Measurements from ENCODE around the gene ZNF480.
"Not testable (repeated sequence)": the region's sequence is repeated elsewhere in the genome, so short reads cannot be mapped to it uniquely, and the experiment has no call there.

ZNF480 gene

GRCh38 chr19:52336791-52337381, 39.9 kb downstream of the ZNF480 start:
- peaks cover 4% of the 10 kb centered on the region for H3K36me3 ChIP-seq (ENCODE audit: control insufficient read depth, insufficient read depth, low read length)
- 25 to 29% methylated on average over 3 to 4 of the region's 9 CpGs for WGBS, 2 experiments (ENCODE audit: insufficient coverage in 2 of 2)
- H3K4me3 ChIP-seq (ENCODE audit: extremely low read depth, insufficient read depth, low read length, poor library complexity, severe bottlenecking): peak overlapping the region; percentile 79
- no peaks in the 10 kb centered on the region for H3K4me1 ChIP-seq (ENCODE audit: control insufficient read depth, insufficient read depth, low read length, poor library complexity, severe bottlenecking)
- H3K9me3 ChIP-seq (ENCODE audit: control insufficient read depth, low read length): peaks cover 23% of the 10 kb centered on the region
- H3K27ac ChIP-seq (ENCODE audit: low read depth, low read length, severe bottlenecking): peak overlapping the region; percentile 91

GRCh38 chr19:52339022-52339421, 42.1 kb downstream of the ZNF480 start:
- not testable (repeated sequence) for H3K4me1 ChIP-seq (ENCODE audit: control insufficient read depth, insufficient read depth, low read length, poor library complexity, severe bottlenecking); H3K4me3 ChIP-seq (ENCODE audit: extremely low read depth, insufficient read depth, low read length, poor library complexity, severe bottlenecking); H3K27ac ChIP-seq (ENCODE audit: low read depth, low read length, severe bottlenecking); H3K36me3 ChIP-seq (ENCODE audit: control insufficient read depth, insufficient read depth, low read length)
- peaks cover 14% of the 10 kb centered on the region for H3K9me3 ChIP-seq (ENCODE audit: control insufficient read depth, low read length)
- WGBS, 2 experiments (ENCODE audit: insufficient coverage in 2 of 2): 96 to 100% methylated on average over 3 of the region's 3 CpGs

GRCh38 chr19:52343548-52343947, 46.6 kb downstream of the ZNF480 start:
- peaks cover 7% of the 10 kb centered on the region for H3K36me3 ChIP-seq (ENCODE audit: control insufficient read depth, insufficient read depth, low read length)
- no peak overlapping the region for H3K4me3 ChIP-seq (ENCODE audit: extremely low read depth, insufficient read depth, low read length, poor library complexity, severe bottlenecking)
- H3K4me1 ChIP-seq (ENCODE audit: control insufficient read depth, insufficient read depth, low read length, poor library complexity, severe bottlenecking): no peaks in the 10 kb centered on the region
- H3K9me3 ChIP-seq (ENCODE audit: control insufficient read depth, low read length): peaks cover 9% of the 10 kb centered on the region
- H3K27ac ChIP-seq (ENCODE audit: low read depth, low read length, severe bottlenecking): no peak overlapping the region
- WGBS, 2 experiments (ENCODE audit: insufficient coverage in 2 of 2): 24 to 29% methylated on average over 7 of the region's 8 CpGs

- Histone ChIP-seq H3K36me3 (ENCODE audit: control insufficient read depth, insufficient read depth, low read length) (peaks cover 17% of the 10 kb centered on the region), H3K4me3 (ENCODE audit: extremely low read depth, insufficient read depth, low read length, poor library complexity, severe bottlenecking) (no peak overlapping the region), H3K4me1 (ENCODE audit: control insufficient read depth, insufficient read depth, low read length, poor library complexity, severe bottlenecking) (no peaks in the 10 kb centered on the region), H3K9me3 (ENCODE audit: control insufficient read depth, low read length) (peaks cover 9% of the 10 kb centered on the region), H3K27ac (ENCODE audit: low read depth, low read length, severe bottlenecking) (no peak overlapping the region)
- WGBS, 2 experiments (ENCODE audit: insufficient coverage in 2 of 2): 84 to 85% methylated on average over 6 of the region's 6 CpGs
Measured at GRCh38 chr19:52345162-52345561, 48.2 kb downstream of the ZNF480 start.

- Histone ChIP-seq H3K4me3 (ENCODE audit: extremely low read depth, insufficient read depth, low read length, poor library complexity, severe bottlenecking) (no peak overlapping the region), H3K27ac (ENCODE audit: low read depth, low read length, severe bottlenecking) (no peak overlapping the region), H3K9me3 (ENCODE audit: control insufficient read depth, low read length) (peaks cover 23% of the 10 kb centered on the region), H3K4me1 (ENCODE audit: control insufficient read depth, insufficient read depth, low read length, poor library complexity, severe bottlenecking) (no peaks in the 10 kb centered on the region), H3K36me3 (ENCODE audit: control insufficient read depth, insufficient read depth, low read length) (peaks cover 40% of the 10 kb centered on the region)
- 84 to 93% methylated on average over 9 of the region's 9 CpGs for WGBS, 2 experiments (ENCODE audit: insufficient coverage in 2 of 2)
Measured at GRCh38 chr19:52351512-52351911, 54.5 kb downstream of the ZNF480 start.

- Histone ChIP-seq H3K4me3 (ENCODE audit: extremely low read depth, insufficient read depth, low read length, poor library complexity, severe bottlenecking) (no peak overlapping the region), H3K9me3 (ENCODE audit: control insufficient read depth, low read length) (peaks cover 60% of the 10 kb centered on the region), H3K4me1 (ENCODE audit: control insufficient read depth, insufficient read depth, low read length, poor library complexity, severe bottlenecking) (no peaks in the 10 kb centered on the region), H3K36me3 (ENCODE audit: control insufficient read depth, insufficient read depth, low read length) (peaks cover 16% of the 10 kb centered on the region), H3K27ac (ENCODE audit: low read depth, low read length, severe bottlenecking) (no peak overlapping the region)
- 86 to 100% methylated on average over 3 to 8 of the region's 8 CpGs for WGBS, 2 experiments (ENCODE audit: insufficient coverage in 2 of 2)
Measured at GRCh38 chr19:52366414-52366824, 69.5 kb downstream of the ZNF480 start.

GRCh38 chr19:52369559-52370340, 72.8 kb downstream of the ZNF480 start, which contains the start of gene ZNF880:
Gene ZNF880 (plus strand): TSS chr19:52369923. CDS start chr19:52369966, 43 bp downstream.
- no peaks in the 10 kb centered on the region for H3K4me1 ChIP-seq (ENCODE audit: control insufficient read depth, insufficient read depth, low read length, poor library complexity, severe bottlenecking)
- peaks cover 65% of the 10 kb centered on the region for H3K9me3 ChIP-seq (ENCODE audit: control insufficient read depth, low read length)
- peaks cover 28% of the 10 kb centered on the region for H3K36me3 ChIP-seq (ENCODE audit: control insufficient read depth, insufficient read depth, low read length)
- H3K27ac ChIP-seq (ENCODE audit: low read depth, low read length, severe bottlenecking): peak within 1 kb of the TSS; percentile 97
- WGBS, 2 experiments (ENCODE audit: insufficient coverage in 2 of 2): 57 to 64% methylated on average over 45 to 47 of the region's 52 CpGs
- peak within 1 kb of the TSS; percentile 46 for H3K4me3 ChIP-seq (ENCODE audit: extremely low read depth, insufficient read depth, low read length, poor library complexity, severe bottlenecking)

GRCh38 chr19:52370341-52370710, 73.4 kb downstream of the ZNF480 start:
- Histone ChIP-seq H3K27ac (ENCODE audit: low read depth, low read length, severe bottlenecking) (peak overlapping the region; percentile 97), H3K9me3 (ENCODE audit: control insufficient read depth, low read length) (peaks cover 61% of the 10 kb centered on the region)

More at GRCh38 chr19:52370341-52370710, 73.4 kb downstream of the ZNF480 start:
- WGBS, 2 experiments (ENCODE audit: insufficient coverage in 2 of 2): 44 to 82% methylated on average over 2 to 3 of the region's 7 CpGs
- peak overlapping the region; percentile 46 for H3K4me3 ChIP-seq (ENCODE audit: extremely low read depth, insufficient read depth, low read length, poor library complexity, severe bottlenecking)
- peaks cover 31% of the 10 kb centered on the region for H3K36me3 ChIP-seq (ENCODE audit: control insufficient read depth, insufficient read depth, low read length)
- no peaks in the 10 kb centered on the region for H3K4me1 ChIP-seq (ENCODE audit: control insufficient read depth, insufficient read depth, low read length, poor library complexity, severe bottlenecking)

Measured in mesodermal cell (in vitro differentiated cells).